Activated naive CD8-positive, alpha-beta T cell treated with anti-CD3 and anti-CD28 coated beads, Interleukin-2, amount 10 ng/mL, durations not matched to agents 7 days and 5 days (primary cell): ENCODE measurements around the gene TNP1. TPM values are rescaled to one million over a fixed set of nuclear protein-coding genes. Genes with fewer than 3 reads are reported as not detected.

Experiments used
- ATAC-seq: fragments of 150-1000 bp; cut with Tn5 transposase; one replicate; pipeline ENCODE4 v1.10.0; 2021; ENCODE audit warnings: low read depth, moderate library complexity
- POLR2A ChIA-PET: fragments of 350-600 bp; sonication (Branson Sonifier 250); formaldehyde crosslinking; loops from one replicate; lab custom pipeline; 2021; ENCODE audit warnings: antibody characterized with exemption; lab: Charles Lee
- DNase-seq: peaks from one replicate; pipeline ENCODE4 v3.0.0; 2021
- H3K27ac Mint-ChIP-seq: one replicate; pipeline ENCODE4 v1.8.0; 2022; ENCODE audit warnings: mild to moderate bottlenecking, mixed read lengths
- H3K27me3 Mint-ChIP-seq: one replicate; pipeline ENCODE4 v1.8.0; 2022; ENCODE audit warnings: mild to moderate bottlenecking, moderate library complexity, mixed read lengths
- H3K36me3 Mint-ChIP-seq: one replicate; pipeline ENCODE4 v1.8.0; 2021; ENCODE audit warnings: mild to moderate bottlenecking, mixed read lengths
- H3K4me1 Mint-ChIP-seq: one replicate; pipeline ENCODE4 v1.8.0; 2021; ENCODE audit warnings: mixed read lengths
- H3K4me3 Mint-ChIP-seq: one replicate; pipeline ENCODE4 v1.8.0; 2022; ENCODE audit warnings: mild to moderate bottlenecking, moderate library complexity, mixed read lengths
- H3K9me3 Mint-ChIP-seq: one replicate; pipeline ENCODE4 v1.8.0; 2021; ENCODE audit warnings: mixed read lengths
- total RNA-seq, 2 experiments: library from RNA; stranded (reverse); gene quantifications; one replicate each; pipeline ENCODE4 v1.2.3, GENCODE V29; 2021

TNP1 gene
- total RNA-seq, 2 experiments from 2014 or later = not detected

DNA sequence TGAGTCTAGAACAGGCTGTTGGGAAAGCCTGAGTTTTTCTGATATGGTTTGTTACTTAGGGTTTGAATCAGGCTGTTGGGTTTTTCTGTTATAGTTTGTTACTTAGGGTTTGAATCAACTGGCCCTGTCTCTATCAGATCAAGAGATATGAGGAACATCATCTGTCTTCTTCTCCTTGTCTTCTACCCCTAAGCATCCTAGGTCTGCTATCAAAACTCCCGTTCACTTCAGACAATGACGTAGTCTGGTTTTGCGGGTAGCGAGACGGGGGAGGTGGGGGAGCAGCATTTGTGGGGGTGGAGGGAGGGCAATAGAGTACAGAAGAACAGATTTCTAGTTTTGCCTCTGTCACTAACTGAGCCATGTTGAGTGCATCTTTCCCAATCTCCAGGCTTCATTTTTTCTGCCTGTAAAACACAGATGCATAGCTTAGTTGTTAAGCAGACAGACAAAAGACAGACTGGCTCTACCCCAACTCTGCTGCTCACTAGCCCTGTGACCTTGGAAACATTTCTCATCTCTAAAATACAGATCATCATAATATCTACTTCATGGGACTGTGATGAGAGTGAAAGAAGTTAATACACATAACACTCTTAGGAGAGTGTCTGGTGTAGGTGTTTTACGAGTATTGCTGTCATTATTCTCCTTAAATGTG, 9.1 kb downstream of the TNP1 start:
- H3K27me3 Mint-ChIP-seq = peaks cover 25% of the 10 kb centered on the region
- no peaks in the 10 kb centered on the region for H3K9me3 Mint-ChIP-seq
- ATAC-seq (peak; percentile 68), DNase-seq (no peak)
- H3K36me3 Mint-ChIP-seq = peaks cover 3% of the 10 kb centered on the region
- H3K27ac Mint-ChIP-seq = peak overlapping the region; percentile 62
- H3K4me3 Mint-ChIP-seq = no peak overlapping the region
- H3K4me1 Mint-ChIP-seq = peaks cover 7% of the 10 kb centered on the region
- POLR2A ChIA-PET = interaction anchor here (0.8 kb wide), 1 partner anchor 16 kb away, joined by 3 read pairs; no protein-coding TSS in a partner anchor

DNA sequence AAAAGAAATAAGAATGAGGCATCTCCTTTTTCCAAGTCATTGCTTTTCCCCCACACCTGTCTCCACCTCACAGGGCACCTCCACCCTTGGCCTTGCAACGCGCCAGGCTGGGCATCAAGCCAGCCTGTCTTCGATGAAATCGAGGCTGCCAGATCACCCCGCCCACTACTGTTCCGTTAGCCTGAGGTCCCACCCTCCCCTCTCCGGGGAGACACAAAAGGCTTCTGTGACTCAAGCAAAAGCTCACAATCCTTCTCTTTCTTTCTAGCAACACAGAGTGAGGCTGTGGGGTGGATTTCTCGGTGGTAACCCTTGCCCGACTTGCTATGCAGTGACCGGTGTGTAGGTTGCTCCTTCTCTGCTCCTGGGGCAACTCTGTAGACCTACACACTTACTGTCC, 9.9 kb downstream of the TNP1 start:
- POLR2A ChIA-PET = interaction anchor here (0.6 kb wide), 2 partner anchors 299 to 1143 kb away, joined by 3 read pairs; no protein-coding TSS in a partner anchor
- DNase-seq = no peak

DNA sequence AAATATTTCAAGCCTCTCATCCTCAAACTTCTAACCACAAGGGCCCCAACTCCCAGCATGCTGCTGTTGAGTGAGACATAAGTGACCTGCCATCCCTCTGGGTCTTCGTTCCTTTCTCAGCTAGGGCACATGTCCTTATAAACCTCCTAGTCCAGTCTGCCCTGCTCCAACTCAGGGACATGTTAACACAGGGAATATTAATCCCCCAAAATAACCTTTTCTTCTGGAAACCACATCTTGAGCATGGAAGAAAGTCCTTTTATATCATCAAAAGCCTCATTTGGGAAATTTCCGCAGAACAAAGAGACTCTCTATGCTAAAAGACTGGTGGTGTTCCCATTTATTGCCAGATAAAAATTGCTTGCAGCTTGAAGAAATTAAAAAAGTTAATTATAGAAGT, 14.4 kb downstream of the TNP1 start:
- no peak overlapping the region for H3K27ac Mint-ChIP-seq
- H3K9me3 Mint-ChIP-seq = peaks cover 3% of the 10 kb centered on the region
- peaks cover 3% of the 10 kb centered on the region for H3K4me1 Mint-ChIP-seq
- H3K27me3 Mint-ChIP-seq = peaks cover 35% of the 10 kb centered on the region
- ATAC-seq = no peak
- POLR2A ChIA-PET = no interaction called here
- H3K4me3 Mint-ChIP-seq = no peak overlapping the region
- no peak for DNase-seq
- H3K36me3 Mint-ChIP-seq = peaks cover 3% of the 10 kb centered on the region

More for the DNA sequence above, 9.9 kb downstream of the TNP1 start:
- Mint-ChIP-seq H3K4me1 (peaks cover 7% of the 10 kb centered on the region), H3K27ac (peak overlapping the region; percentile 62), H3K9me3 (no peaks in the 10 kb centered on the region), H3K4me3 (peak overlapping the region; percentile 29), H3K27me3 (peaks cover 27% of the 10 kb centered on the region), H3K36me3 (peaks cover 3% of the 10 kb centered on the region)
- peak; percentile 51 for ATAC-seq

DNA sequence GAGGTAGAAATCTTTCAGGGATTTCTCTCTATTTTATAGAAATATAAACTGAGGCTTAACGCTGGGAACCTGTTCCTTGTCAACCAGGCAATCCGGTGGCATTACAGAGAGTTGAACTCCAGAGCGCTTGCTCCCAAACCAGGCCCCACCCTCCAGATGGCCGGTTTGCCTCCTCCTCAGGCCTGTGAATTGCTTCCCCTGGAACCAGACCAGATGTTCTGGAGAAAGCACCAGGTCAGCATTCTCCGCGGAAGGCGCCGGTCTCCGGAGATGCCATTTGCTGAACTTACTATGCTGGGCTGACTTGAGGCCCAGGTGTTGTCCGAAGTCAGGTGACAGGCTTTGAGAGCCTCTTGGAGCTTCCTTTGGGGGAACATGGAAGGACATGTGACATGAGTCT, 17.2 kb downstream of the TNP1 start:
- DNase-seq = no peak
- H3K36me3 Mint-ChIP-seq = no peaks in the 10 kb centered on the region
- POLR2A ChIA-PET = no interaction called here
- H3K9me3 Mint-ChIP-seq = peaks cover 4% of the 10 kb centered on the region
- no peaks in the 10 kb centered on the region for H3K4me1 Mint-ChIP-seq
- no peak for ATAC-seq
- no peak overlapping the region for H3K27ac Mint-ChIP-seq
- no peak overlapping the region for H3K4me3 Mint-ChIP-seq
- peaks cover 40% of the 10 kb centered on the region for H3K27me3 Mint-ChIP-seq

DNA sequence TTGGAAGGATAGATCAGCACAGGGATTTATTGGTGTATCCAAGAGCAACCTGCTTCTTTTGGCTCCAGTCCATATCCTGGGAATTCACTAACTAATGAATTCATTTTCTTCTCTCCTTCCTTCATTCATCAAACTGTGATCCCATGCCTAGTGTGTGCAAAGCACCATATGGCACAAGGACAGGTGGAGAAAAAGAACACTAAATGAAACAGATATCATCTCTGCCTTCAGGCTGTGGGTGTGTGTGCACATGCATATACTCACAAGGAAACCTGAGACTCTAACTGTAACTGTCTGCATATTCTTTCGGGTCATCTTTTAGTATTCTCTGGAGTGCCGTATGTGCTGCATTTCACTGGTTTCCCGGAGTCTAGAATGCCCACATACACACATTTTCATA, 20.2 kb downstream of the TNP1 start:
- no peak overlapping the region for H3K4me3 Mint-ChIP-seq
- ATAC-seq (no peak), DNase-seq (no peak)
- peaks cover 22% of the 10 kb centered on the region for H3K27me3 Mint-ChIP-seq
- no peaks in the 10 kb centered on the region for H3K4me1 Mint-ChIP-seq
- peaks cover 2% of the 10 kb centered on the region for H3K9me3 Mint-ChIP-seq
- POLR2A ChIA-PET = no interaction called here
- no peaks in the 10 kb centered on the region for H3K36me3 Mint-ChIP-seq
- no peak overlapping the region for H3K27ac Mint-ChIP-seq

DNA sequence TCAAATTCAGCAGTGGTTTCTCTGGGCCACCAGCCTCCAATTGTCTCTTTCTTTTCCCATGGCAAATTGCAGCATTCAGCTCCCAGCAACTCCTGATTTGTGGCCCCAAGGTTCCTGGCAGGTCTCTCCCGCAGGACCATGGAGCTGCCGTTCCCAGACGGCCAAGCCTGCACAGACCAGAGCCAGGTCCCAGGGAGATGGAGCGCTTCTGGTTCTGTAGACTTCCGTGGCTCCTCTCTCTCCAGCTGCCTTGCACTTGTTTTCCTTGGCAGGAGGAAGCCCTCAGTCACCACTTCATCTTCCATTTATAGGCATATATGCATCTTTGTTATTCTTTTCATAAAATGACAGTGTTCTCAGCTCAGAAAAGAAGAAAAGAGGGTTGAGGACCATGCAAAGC, 21.7 kb downstream of the TNP1 start:
- no peak for DNase-seq
- POLR2A ChIA-PET = interaction anchor here (0.9 kb wide), 1 partner anchor 14 kb away, joined by 3 read pairs; no protein-coding TSS in a partner anchor
- Mint-ChIP-seq H3K9me3 (peaks cover 1% of the 10 kb centered on the region), H3K4me3 (no peak overlapping the region), H3K27me3 (peaks cover 24% of the 10 kb centered on the region), H3K27ac (no peak overlapping the region), H3K36me3 (no peaks in the 10 kb centered on the region), H3K4me1 (no peaks in the 10 kb centered on the region)
- no peak for ATAC-seq

DNA sequence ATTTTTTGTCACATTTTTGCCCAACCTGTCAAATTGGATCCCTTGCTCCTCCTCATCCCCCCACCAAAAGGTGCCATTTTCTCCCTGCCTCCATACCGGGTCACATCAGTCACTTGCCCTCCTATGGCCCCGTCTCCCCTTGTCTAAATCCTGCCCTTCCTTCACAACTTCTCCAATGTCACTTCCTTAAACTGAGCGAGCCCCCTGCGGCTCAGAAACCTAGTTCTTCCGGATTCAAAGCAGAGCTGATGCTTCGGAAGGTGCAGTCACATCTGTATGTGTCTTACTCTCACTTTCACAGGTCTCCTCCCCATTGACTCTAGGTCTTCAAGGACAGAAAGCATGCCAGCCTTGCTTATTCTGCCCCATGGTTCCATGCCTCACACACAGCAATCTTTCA, 22.1 kb downstream of the TNP1 start:
- POLR2A ChIA-PET = interaction anchor here (0.9 kb wide), 1 partner anchor 13 kb away, joined by 3 read pairs; no protein-coding TSS in a partner anchor

DNA sequence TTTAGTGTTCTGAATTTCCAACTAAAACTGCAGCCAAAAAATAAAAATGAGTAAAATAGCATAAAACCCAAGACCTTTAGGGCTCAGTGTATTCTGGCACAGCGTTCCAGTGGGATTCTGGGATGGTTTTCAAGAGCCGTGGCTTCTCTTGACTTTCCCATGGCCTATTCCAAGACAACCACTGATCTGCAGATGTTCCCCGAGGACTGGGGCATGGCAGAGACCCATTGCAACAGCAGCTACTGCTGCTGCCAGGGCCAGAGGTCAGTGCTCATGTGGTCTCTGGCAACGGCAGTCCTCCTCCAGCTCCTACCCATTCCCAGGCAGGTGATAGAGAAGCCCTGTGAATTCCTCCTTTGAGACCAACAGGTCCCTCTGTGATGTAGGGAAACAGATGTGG, 26.8 kb downstream of the TNP1 start:
- no peak for ATAC-seq

More for the DNA sequence above, 22.1 kb downstream of the TNP1 start:
- Mint-ChIP-seq H3K4me1 (no peaks in the 10 kb centered on the region), H3K27ac (peak overlapping the region; percentile 37), H3K9me3 (peaks cover 1% of the 10 kb centered on the region), H3K4me3 (no peak overlapping the region), H3K27me3 (peaks cover 25% of the 10 kb centered on the region), H3K36me3 (no peaks in the 10 kb centered on the region)
- DNase-seq (no peak), ATAC-seq (no peak)

DNA sequence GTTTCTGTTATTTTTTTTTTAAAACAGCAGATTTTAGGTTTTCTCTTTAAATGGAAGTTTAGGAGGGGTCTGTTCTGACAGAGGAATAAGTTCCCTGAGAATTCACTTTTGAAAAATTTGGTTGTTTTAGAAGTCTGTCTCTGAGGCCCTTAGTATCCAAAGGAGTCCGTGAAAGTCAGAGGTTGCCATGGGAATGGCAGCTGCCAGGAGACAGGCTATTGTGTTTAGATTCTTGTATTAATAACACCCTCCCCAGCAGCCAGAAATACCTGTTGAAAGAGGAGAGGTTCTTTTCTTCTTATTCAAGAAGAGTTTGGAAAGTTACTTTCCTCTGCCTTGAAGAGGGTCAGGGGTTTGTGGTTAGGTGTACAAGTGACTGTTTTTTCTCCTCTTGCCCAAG, 29.5 kb downstream of the TNP1 start:
- Mint-ChIP-seq H3K9me3 (no peaks in the 10 kb centered on the region), H3K4me3 (no peak overlapping the region), H3K27me3 (peaks cover 54% of the 10 kb centered on the region), H3K27ac (no peak overlapping the region), H3K4me1 (no peaks in the 10 kb centered on the region), H3K36me3 (no peaks in the 10 kb centered on the region)
- ATAC-seq (no peak), DNase-seq (no peak)
- POLR2A ChIA-PET = no interaction called here

More for the DNA sequence above, 26.8 kb downstream of the TNP1 start:
- H3K27ac Mint-ChIP-seq = no peak overlapping the region
- DNase-seq = no peak
- POLR2A ChIA-PET = no interaction called here
- no peaks in the 10 kb centered on the region for H3K4me1 Mint-ChIP-seq
- no peaks in the 10 kb centered on the region for H3K9me3 Mint-ChIP-seq
- no peaks in the 10 kb centered on the region for H3K36me3 Mint-ChIP-seq
- no peak overlapping the region for H3K4me3 Mint-ChIP-seq
- H3K27me3 Mint-ChIP-seq = peaks cover 39% of the 10 kb centered on the region

DNA sequence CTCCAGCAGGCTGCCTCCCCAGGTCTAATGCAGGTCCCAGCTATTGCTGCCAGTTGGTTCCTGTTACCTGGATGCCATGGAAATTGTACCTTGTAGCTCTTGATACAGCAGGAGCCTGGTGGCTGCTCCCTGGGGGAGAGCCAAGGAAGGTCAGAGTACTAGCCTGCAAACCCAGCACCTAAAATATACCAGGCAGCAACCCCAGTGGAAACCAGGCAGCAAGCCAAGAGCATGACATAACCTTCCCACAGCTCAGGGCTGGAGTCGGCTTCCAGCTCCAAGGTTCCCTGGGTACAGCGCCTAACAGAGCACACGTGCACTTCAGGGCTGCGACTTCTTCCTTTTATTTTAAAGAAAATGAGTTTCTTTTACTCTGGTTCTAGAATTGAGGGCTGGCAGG, 30.3 kb downstream of the TNP1 start:
- Mint-ChIP-seq H3K9me3 (no peaks in the 10 kb centered on the region), H3K36me3 (no peaks in the 10 kb centered on the region), H3K4me3 (no peak overlapping the region), H3K4me1 (no peaks in the 10 kb centered on the region), H3K27ac (no peak overlapping the region), H3K27me3 (peaks cover 60% of the 10 kb centered on the region)
- ATAC-seq = no peak
- POLR2A ChIA-PET = no interaction called here
- DNase-seq = no peak

DNA sequence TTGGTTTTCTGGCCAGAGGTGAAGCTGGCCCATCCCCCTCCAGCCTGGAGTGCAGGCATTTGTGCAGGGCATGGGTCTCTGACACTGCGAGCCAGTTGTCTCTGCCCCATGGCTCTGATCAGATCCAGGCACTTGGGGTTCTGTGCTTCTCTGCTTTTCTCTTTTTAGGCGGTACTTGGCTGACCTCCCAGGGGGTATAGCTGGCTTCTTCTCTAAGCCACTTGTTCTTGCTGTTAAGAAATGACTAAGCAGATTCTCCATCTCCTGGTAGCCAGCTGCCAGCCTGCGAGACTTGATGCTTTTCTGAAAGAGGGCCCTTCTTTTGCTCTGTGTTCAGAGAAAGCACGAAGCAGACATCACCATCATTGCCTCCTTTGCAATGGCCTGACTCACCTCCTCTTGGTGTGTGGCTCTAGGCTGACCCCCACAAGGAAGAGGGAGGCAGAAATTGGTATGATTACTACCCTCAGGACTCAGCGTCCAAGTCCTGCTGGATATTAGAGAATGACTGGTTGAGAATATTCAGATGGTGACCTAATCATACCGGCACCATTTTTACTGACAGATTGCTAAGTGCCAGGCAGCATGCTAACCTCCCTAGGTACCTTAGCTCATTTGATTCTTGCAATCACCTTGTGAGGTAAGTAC, 32.7 kb downstream of the TNP1 start:
- H3K9me3 Mint-ChIP-seq = no peaks in the 10 kb centered on the region
- peaks cover 54% of the 10 kb centered on the region for H3K27me3 Mint-ChIP-seq
- no peak for DNase-seq
- H3K4me1 Mint-ChIP-seq = no peaks in the 10 kb centered on the region
- POLR2A ChIA-PET = no interaction called here
- no peaks in the 10 kb centered on the region for H3K36me3 Mint-ChIP-seq
- ATAC-seq = no peak
- no peak overlapping the region for H3K27ac Mint-ChIP-seq
- H3K4me3 Mint-ChIP-seq = no peak overlapping the region

DNA sequence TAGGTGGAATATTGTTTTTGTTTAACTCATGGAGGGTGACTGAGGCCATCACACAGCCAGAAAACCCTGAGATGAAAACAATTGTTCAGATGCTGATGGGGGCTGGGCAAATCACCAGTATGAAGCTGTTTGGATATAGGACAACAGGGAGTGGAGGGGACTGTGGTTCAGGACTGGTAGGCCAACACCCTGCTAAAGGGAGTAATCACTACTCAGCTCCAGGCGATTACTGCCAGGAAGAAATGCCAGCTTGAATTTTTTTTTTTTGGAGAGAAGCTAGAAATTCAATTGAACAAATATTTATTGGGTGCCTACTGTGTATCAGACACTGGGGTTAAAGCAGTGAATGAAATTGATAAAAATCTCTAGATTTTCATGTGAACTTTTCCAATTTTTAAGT, 37.4 kb downstream of the TNP1 start:
- no peak for ATAC-seq
- POLR2A ChIA-PET = no interaction called here
- H3K9me3 Mint-ChIP-seq = peaks cover 4% of the 10 kb centered on the region
- H3K27me3 Mint-ChIP-seq = peaks cover 43% of the 10 kb centered on the region
- H3K4me1 Mint-ChIP-seq = peaks cover 3% of the 10 kb centered on the region
- no peaks in the 10 kb centered on the region for H3K36me3 Mint-ChIP-seq
- no peak overlapping the region for H3K27ac Mint-ChIP-seq
- no peak for DNase-seq
- H3K4me3 Mint-ChIP-seq = no peak overlapping the region

DNA sequence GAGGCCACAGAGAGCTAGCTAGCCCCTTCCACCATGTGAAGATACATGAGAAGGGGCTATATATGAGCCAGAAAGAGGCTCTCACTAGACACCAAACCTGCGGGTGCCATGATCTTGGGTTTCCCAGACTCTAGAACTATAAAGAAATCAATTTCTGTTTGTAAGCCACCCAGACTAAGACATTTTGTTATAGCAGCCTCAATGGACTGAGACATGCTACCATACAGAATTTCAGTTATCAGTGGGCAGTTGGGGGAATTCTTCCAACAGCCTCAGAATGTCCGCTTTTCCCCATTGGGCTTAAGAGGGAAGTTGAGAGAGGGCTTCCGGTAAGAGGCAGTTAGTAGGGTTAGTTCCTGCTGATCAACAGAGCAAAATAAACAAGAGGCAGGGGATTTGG, 39.2 kb downstream of the TNP1 start:
- POLR2A ChIA-PET = no interaction called here
- Mint-ChIP-seq H3K9me3 (peaks cover 4% of the 10 kb centered on the region), H3K27me3 (peaks cover 53% of the 10 kb centered on the region), H3K4me1 (peaks cover 3% of the 10 kb centered on the region), H3K27ac (no peak overlapping the region), H3K4me3 (no peak overlapping the region), H3K36me3 (no peaks in the 10 kb centered on the region)
- DNase-seq (no peak), ATAC-seq (no peak)

DNA sequence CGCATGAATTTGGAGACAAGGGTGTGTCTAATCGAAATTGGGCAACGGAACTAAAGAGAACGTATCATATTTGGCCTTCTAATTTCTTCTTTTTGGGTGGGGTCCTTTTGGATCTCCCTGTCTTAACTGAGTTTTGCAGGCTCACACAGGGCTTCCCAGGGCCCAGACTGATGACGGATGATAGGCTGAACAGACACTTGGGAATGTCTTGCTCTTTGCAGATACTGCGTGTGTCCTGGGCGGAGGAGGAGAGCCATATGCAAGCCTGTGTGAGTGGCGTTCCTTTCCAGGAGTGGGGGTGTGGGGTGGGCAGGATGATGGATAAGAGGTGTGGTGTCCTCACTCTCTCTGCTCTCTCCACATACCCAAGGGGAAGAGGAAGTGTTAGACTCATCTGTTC, 40.1 kb downstream of the TNP1 start:
- Mint-ChIP-seq H3K36me3 (no peaks in the 10 kb centered on the region), H3K4me3 (no peak overlapping the region), H3K9me3 (peaks cover 4% of the 10 kb centered on the region), H3K4me1 (peaks cover 3% of the 10 kb centered on the region), H3K27ac (no peak overlapping the region), H3K27me3 (peaks cover 46% of the 10 kb centered on the region)
- ATAC-seq (no peak), DNase-seq (no peak)
- POLR2A ChIA-PET = no interaction called here
